ENCODE results near the gene CMIP.

DNA sequence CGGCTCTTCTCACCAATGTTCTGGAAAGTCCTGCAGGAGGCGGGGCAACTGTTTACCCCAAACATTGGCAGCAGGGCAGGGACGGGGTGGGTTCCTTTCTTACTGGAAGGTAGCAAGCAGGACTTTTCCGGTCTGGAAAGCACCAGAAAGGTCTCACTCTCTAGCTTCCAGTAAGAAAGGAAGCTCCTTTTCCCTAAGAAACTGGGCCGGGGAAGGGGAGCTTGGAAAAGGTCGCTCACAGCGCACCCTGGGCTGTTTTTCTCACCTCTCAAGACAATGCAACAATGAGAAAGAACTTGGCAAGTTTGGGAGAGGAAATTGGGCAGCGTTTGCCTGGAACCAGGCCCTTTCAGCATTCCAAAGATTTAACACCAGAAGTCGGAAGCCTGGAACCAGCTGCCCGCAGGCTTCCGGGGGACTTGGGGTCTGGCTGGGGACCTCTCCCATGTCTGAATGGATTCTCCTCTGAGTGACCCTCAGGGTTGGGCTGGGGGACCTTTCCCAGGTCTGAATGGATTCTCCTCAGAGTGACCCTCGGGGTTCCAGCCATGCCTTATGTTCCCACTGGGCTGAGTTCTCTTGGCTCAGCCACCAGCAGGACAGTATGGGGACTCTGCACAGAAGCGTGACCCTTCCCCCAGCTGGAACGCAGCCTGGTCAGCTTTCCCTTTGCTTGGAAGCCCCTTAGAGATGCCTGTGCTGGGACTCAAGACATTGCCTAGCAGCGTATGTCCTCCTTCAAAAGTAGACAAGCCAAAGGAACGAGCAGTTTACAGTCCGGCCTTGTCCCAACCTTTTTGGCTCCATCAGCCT lies 167.9 kb downstream of the CMIP start:
- TF ChIP-seq ZNF274 (IDR thresholded peaks at IDR 0.05; ENCODE audit: low read depth, low read length) (no peak), SUZ12 (IDR thresholded peaks at IDR 0.05; ENCODE audit: extremely low read depth, insufficient read depth, insufficient read length) (no peak)

All from NT2/D1 (cell line).